ENCODE results near the gene EFTUD2. TPM values are rescaled to one million over a fixed set of nuclear protein-coding genes. Genes with fewer than 3 reads are reported as not detected.

Gene EFTUD2
- 56.2 and 75.9 TPM in 2 replicates for total RNA-seq

DNA sequence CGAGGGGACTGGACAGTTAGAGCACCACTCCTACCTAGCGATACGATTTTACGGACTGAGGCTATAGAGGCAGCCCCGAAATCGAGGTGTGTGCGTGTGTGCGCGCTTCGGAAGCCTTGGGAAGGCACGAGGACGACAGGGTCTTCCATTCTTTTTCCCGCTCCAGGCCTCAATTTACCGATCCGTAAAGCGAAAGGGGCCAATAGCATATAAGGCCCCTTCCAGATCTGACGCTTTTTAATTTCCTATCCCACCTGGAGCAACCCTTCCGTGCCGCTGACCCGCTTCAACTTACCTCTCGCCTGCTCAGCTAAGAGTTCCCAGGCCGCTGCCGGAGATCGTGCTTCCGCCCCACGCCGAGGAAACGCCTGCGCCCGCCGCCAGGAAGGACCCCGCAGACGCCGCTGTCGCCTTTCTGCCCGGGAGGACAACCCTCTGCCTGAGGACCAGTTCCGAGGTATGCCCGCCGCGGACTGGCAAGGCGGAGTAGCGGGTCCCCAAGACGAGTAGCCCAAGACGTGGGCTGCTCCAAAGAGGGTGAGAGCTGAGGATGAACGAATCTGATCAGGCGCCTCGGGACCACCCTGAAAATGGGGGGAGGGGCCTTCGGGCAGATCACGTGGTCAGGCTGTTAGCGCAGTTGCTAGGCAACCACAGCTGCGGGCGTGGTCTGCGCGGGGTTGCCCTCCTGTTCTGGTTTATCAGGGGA lies at the start of gene EFTUD2:
Gene EFTUD2, minus strand, starts transcription at position 372 of the 709 bp plus-strand sequence. CDS start 4,924 bp downstream, outside the sequence.

DNA sequence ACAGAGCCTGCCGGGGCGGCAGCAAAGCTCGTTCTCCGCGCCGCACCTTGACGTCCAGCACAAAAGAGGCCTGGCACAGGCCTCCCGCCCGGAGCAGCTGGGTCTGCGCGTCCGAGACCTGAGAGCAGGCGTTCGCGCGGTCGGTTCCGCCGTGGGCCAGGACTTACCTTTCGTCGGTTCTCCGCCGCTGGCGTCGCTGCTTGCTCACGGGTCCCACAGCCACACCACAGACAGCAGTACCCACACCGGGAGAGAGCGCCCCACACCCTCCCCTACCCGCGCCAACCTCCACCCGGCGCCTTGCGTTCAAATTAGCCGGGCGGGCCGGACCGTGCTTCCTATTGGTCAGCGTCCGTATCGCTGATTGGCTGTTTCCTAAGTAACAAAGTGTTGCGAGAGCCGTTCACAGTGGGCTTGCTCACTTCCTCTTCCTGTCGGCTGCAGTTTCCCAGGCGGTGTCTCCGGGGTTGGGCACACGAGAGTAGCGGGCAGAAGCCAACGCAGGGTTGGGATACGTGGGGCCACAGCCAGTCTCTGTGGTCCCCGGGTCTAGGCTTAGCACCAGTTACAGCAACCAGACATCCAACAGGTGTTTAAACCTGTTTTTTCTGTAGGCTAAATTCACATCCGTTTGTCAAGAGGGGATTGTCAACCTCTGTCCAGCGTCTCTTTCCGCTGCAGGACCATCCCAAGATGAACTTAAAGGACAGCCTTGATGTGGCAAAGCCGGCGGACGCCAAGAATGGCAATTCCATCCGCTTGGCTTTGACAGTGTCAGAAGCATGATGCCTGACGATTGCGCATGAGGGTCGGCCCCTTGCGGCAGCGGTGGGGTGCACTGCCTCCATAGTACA lies 48.4 kb upstream of the EFTUD2 start, which contains the start of gene KIF18B:
Gene KIF18B, minus strand, starts transcription at position 313 of the 854 bp plus-strand sequence. CDS start 11,429 bp downstream, outside the sequence.

GRCh38 chr17:44915321-44915726 lies 16.1 kb upstream of the EFTUD2 start, which contains the start of gene GFAP:
Gene GFAP, minus strand, starts transcription at chr17:44915500. Its CDS starts 14 bp downstream, at chr17:44915486.

GRCh38 chr17:44847586-44847985 lies 51.7 kb downstream of the EFTUD2 start, which contains the start of gene HIGD1B:
Gene HIGD1B, plus strand, starts transcription at chr17:44847883. Its CDS starts 270 bp downstream, at chr17:44848153.

GRCh38 chr17:44829523-44830358 lies 69.5 kb downstream of the EFTUD2 start, which contains the start of gene GJC1:
Gene GJC1, minus strand, starts transcription at chr17:44830287. Its CDS starts 24,470 bp downstream, at chr17:44805817.

Other genes with a start within 250 kb of the EFTUD2 start
- 0.06 and 0.24 TPM in 2 replicates for gene MEIOC, start 243.0 kb downstream of the EFTUD2 start, total RNA-seq
- 15.0 and 18.5 TPM in 2 replicates for gene CCDC43, start 209.7 kb downstream of the EFTUD2 start, total RNA-seq
- gene DBF4B, start 190.8 kb downstream of the EFTUD2 start, total RNA-seq, result 1.0 and 1.4 TPM in 2 replicates
- 0.15 and 0.25 TPM in 2 replicates for gene ADAM11, start 140.5 kb downstream of the EFTUD2 start, total RNA-seq
- 1.4 and 2.7 TPM in 2 replicates for gene GJC1, start 69.2 kb downstream of the EFTUD2 start, total RNA-seq
- not detected in 2 replicates for gene HIGD1B, start 51.6 kb downstream of the EFTUD2 start, total RNA-seq
- not detected in 2 replicates for gene GFAP, start 16.1 kb upstream of the EFTUD2 start, total RNA-seq
- 1.00 and 1.5 TPM in 2 replicates for gene KIF18B, start 48.3 kb upstream of the EFTUD2 start, total RNA-seq
- gene C1QL1, start 68.9 kb upstream of the EFTUD2 start, total RNA-seq, result 0.31 TPM in 1 of 2 replicates, not detected in the other
- gene DCAKD, start 152.2 kb upstream of the EFTUD2 start, total RNA-seq, result 32.4 and 41.5 TPM in 2 replicates
- 66.6 and 83.0 TPM in 2 replicates for gene NMT1, start 161.9 kb upstream of the EFTUD2 start, total RNA-seq
- gene PLCD3, start 233.1 kb upstream of the EFTUD2 start, total RNA-seq, result 50.9 and 93.2 TPM in 2 replicates
- gene ACBD4, start 236.2 kb upstream of the EFTUD2 start, total RNA-seq, result 2.2 and 4.0 TPM in 2 replicates
- gene HEXIM1, start 249.0 kb upstream of the EFTUD2 start, total RNA-seq, result 15.6 and 18.8 TPM in 2 replicates

Measured in cardiac ventricle fibroblast (primary cell).